C4-2B (cell line): ENCODE results near the gene B2M.

Experiments
- CTCF ChIP-seq: fragments of 450-650 bp; conservative IDR thresholded peaks from 2 replicates; pipeline ENCODE4 v1.5.1; 2017; ENCODE audit warnings: mild to moderate bottlenecking
- ZFX ChIP-seq: fragments of 450-650 bp; IDR thresholded peaks from 2 replicates; pipeline ENCODE4 v1.6.1; 2017

- TF ChIP-seq CTCF (no peak), ZFX (no peak)
Measured at GRCh38 chr15:44727485-44728231, 16.3 kb downstream of the B2M start.
